ENCODE data around the gene ABHD6.
"Not testable (repeated sequence)": the region's sequence is repeated elsewhere in the genome, so short reads cannot be mapped to it uniquely, and the experiment has no call there.

- not testable (repeated sequence) for TF ChIP-seq CTCF, POLR2A (IDR thresholded peaks at IDR 0.05)
Observed at GRCh38 chr3:58267543-58267942, 30.0 kb downstream of the ABHD6 start.
